Endodermal cell (in vitro differentiated cells): ENCODE results near the gene NR6A1. TPM values are rescaled to one million over a fixed set of nuclear protein-coding genes. Genes with fewer than 3 reads are reported as not detected.

Experiments used
- DNase-seq: peaks from one replicate; pipeline ENCODE4 v3.0.0-alpha.2; 2017
- H3K27ac ChIP-seq: 2 replicates; pipeline ENCODE4 v1.5.1; 2013; ENCODE audit warnings: mild to moderate bottlenecking, low read depth, low read length, moderate library complexity
- H3K27me3 ChIP-seq: 2 replicates; pipeline ENCODE4 v1.6.1; 2013; ENCODE audit warnings: mild to moderate bottlenecking, low read length, moderate library complexity; ENCODE audit not compliant: insufficient read depth, control insufficient read depth, poor library complexity, severe bottlenecking
- H3K36me3 ChIP-seq: 2 replicates; pipeline ENCODE4 v1.7.0; 2013; ENCODE audit warnings: mild to moderate bottlenecking, low read length, moderate library complexity; ENCODE audit not compliant: control insufficient read depth, insufficient read depth
- H3K4me1 ChIP-seq: one replicate; pipeline ENCODE4 v1.7.0; 2013; ENCODE audit warnings: low read length; ENCODE audit not compliant: control insufficient read depth, insufficient read depth
- H3K4me3 ChIP-seq: 2 replicates; pipeline ENCODE4 v1.5.1; 2013; ENCODE audit warnings: mild to moderate bottlenecking, low read length, moderate library complexity
- H3K9ac ChIP-seq: 2 replicates; pipeline ENCODE4 v1.6.1; 2013; ENCODE audit warnings: mild to moderate bottlenecking, low read length, moderate library complexity; ENCODE audit not compliant: poor library complexity, severe bottlenecking; ENCODE audit errors: extremely low read depth
- H3K9me3 ChIP-seq: 2 replicates; pipeline ENCODE4 v1.6.1; 2013; ENCODE audit warnings: mild to moderate bottlenecking, low read length, moderate library complexity; ENCODE audit not compliant: control insufficient read depth
- H3K27ac Mint-ChIP-seq: 2 replicates; pipeline ENCODE4 v1.8.0; 2020; ENCODE audit warnings: mixed read lengths
- H3K27me3 Mint-ChIP-seq: 2 replicates; pipeline ENCODE4 v1.8.0; 2021; ENCODE audit warnings: mild to moderate bottlenecking, mixed read lengths; ENCODE audit not compliant: insufficient read depth
- H3K36me3 Mint-ChIP-seq: 2 replicates; pipeline ENCODE4 v1.8.0; 2020; ENCODE audit warnings: low read depth, mixed read lengths
- H3K4me1 Mint-ChIP-seq: 2 replicates; pipeline ENCODE4 v1.8.0; 2020; ENCODE audit warnings: mixed read lengths
- H3K4me3 Mint-ChIP-seq: 2 replicates; pipeline ENCODE4 v1.8.0; 2020; ENCODE audit warnings: mild to moderate bottlenecking, moderate library complexity, mixed read lengths
- H3K9me3 Mint-ChIP-seq: 2 replicates; pipeline ENCODE4 v1.8.0; 2020; ENCODE audit warnings: mild to moderate bottlenecking, mixed read lengths
- WGBS, 2 experiments: methylation state at CpG; one replicate each; pipeline versions ENCODE4 v1.1.5 to v1.1.7; 2013; ENCODE audit warnings: missing lambda C conversion rate in 2 of 2, mixed read lengths in 1 of 2; ENCODE audit not compliant: insufficient coverage in 1 of 2, insufficient read length in 1 of 2; 5-methylcytosine and 5-hydroxymethylcytosine counted together
- total RNA-seq, 2 donors: library from RNA; stranded (reverse); fragmentation: NEBNext Ultra II Directional in 1 of 2; extraction: Animal tissue kit (Norgen Biotek cat#: 25700) in 1 of 2; gene quantifications; 2 replicates in 1 of 2; 3 replicates in 1 of 2; pipeline ENCODE4 v1.2.1, GENCODE V29; 2021
- TF ChIP-seq, protein P1 (sequence below): fragments of 200-600 bp; sonication (generic); conservative IDR thresholded peaks from 2 replicates; pipeline ENCODE4 v1.5.0; 2021; ENCODE audit warnings: antibody characterized with exemption, mild to moderate bottlenecking

The NR6A1 gene
- total RNA-seq, 2 donors from 2014 or later, result 168 to 206 TPM

DNA sequence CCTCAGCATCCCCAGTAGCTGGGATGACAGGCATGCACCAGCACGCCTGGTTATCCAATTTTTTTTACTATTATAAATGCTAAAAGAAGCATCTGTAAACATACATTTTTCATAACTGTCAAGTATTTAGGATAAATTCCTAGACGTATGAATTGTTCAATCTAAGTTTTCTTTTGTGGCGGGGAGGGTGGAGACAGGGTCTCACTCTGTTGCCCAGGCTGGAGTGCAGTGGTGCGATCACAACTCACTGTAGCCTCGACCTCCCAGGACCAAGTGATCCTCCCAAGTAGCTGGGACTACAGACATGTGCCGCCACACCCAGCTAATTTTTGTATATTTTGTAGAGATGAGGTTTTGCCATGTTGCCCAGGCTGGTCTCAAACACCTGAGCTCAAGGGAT lies 52.2 kb downstream of the NR6A1 start:
- no peak overlapping the region for H3K4me3 ChIP-seq
- peaks cover 50% of the 10 kb centered on the region for H3K36me3 ChIP-seq
- no peak overlapping the region for H3K4me3 Mint-ChIP-seq
- H3K9me3 Mint-ChIP-seq, result no peaks in the 10 kb centered on the region
- no peaks in the 10 kb centered on the region for H3K27me3 Mint-ChIP-seq
- H3K4me1 Mint-ChIP-seq, result peaks cover 28% of the 10 kb centered on the region
- no peak overlapping the region for H3K27ac ChIP-seq
- no peaks in the 10 kb centered on the region for H3K27me3 ChIP-seq
- H3K9me3 ChIP-seq, result no peaks in the 10 kb centered on the region
- TF ChIP-seq, protein P1, sequence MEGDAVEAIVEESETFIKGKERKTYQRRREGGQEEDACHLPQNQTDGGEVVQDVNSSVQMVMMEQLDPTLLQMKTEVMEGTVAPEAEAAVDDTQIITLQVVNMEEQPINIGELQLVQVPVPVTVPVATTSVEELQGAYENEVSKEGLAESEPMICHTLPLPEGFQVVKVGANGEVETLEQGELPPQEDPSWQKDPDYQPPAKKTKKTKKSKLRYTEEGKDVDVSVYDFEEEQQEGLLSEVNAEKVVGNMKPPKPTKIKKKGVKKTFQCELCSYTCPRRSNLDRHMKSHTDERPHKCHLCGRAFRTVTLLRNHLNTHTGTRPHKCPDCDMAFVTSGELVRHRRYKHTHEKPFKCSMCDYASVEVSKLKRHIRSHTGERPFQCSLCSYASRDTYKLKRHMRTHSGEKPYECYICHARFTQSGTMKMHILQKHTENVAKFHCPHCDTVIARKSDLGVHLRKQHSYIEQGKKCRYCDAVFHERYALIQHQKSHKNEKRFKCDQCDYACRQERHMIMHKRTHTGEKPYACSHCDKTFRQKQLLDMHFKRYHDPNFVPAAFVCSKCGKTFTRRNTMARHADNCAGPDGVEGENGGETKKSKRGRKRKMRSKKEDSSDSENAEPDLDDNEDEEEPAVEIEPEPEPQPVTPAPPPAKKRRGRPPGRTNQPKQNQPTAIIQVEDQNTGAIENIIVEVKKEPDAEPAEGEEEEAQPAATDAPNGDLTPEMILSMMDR, result no peak
- 98 to 100% methylated on average over 2 to 6 of the region's 6 CpGs for WGBS, 2 experiments
- no peak overlapping the region for H3K27ac Mint-ChIP-seq
- peaks cover 3% of the 10 kb centered on the region for H3K4me1 ChIP-seq
- no peak for DNase-seq
- no peak overlapping the region for H3K9ac ChIP-seq
- H3K36me3 Mint-ChIP-seq, result peaks cover 34% of the 10 kb centered on the region

DNA sequence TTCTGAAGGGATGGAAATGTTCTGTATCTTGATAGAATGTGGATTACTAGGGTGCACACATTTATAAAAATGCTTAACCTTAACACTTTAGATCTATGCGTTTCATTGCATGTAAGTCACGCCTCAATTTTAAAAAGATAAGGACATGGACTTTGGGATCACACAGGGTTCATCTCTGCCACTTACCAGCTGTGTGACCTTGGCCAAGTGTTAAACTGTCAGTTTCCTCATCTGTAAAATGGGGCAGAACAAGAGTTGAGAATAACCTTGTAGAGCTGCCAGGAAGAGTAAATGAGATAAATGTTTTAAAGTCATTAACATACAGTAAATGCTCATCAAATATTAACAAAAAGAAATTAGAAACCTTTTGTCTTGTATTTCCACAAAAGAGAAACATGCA lies 53.5 kb downstream of the NR6A1 start:
- no peak overlapping the region for H3K9ac ChIP-seq
- WGBS, 2 experiments, result 86 to 92% methylated on average over 2 of the region's 2 CpGs
- no peak overlapping the region for H3K4me3 ChIP-seq
- TF ChIP-seq, protein P1, result no peak
- peaks cover 41% of the 10 kb centered on the region for H3K36me3 ChIP-seq
- peaks cover 3% of the 10 kb centered on the region for H3K4me1 ChIP-seq
- H3K27ac ChIP-seq, result no peak overlapping the region
- H3K27me3 ChIP-seq, result no peaks in the 10 kb centered on the region
- Mint-ChIP-seq H3K9me3 (no peaks in the 10 kb centered on the region), H3K27ac (no peak overlapping the region), H3K4me3 (no peak overlapping the region), H3K27me3 (no peaks in the 10 kb centered on the region), H3K4me1 (peaks cover 28% of the 10 kb centered on the region), H3K36me3 (peaks cover 30% of the 10 kb centered on the region)
- DNase-seq, result no peak
- H3K9me3 ChIP-seq, result no peaks in the 10 kb centered on the region

DNA sequence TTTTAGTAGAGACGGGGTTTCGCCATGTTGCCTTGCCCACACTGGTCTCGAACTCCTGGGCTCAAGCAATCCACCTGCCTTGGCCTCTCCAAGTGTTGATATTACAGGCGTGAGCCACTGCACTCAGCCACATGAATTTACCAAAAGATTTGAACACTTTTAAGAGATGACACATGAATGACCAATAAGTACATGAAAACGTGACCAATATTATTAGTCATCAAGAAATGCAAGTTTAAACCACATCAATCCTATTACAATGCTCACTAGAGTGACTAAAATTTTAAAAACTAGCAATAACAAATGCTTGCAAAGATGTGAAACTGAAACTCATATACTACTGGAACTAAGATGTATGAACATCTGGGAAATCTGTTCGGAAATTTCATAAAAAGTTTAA lies 54.3 kb downstream of the NR6A1 start:
- H3K36me3 ChIP-seq, result peaks cover 35% of the 10 kb centered on the region
- TF ChIP-seq, protein P1, result no peak
- Mint-ChIP-seq H3K36me3 (peaks cover 26% of the 10 kb centered on the region), H3K4me3 (no peak overlapping the region), H3K27ac (no peak overlapping the region), H3K27me3 (no peaks in the 10 kb centered on the region), H3K9me3 (no peaks in the 10 kb centered on the region), H3K4me1 (peaks cover 20% of the 10 kb centered on the region)
- no peak overlapping the region for H3K9ac ChIP-seq
- no peaks in the 10 kb centered on the region for H3K27me3 ChIP-seq
- WGBS, 2 experiments, result 96% methylated on average over 4 to 6 of the region's 6 CpGs
- no peak overlapping the region for H3K27ac ChIP-seq
- no peak for DNase-seq
- peaks cover under 1% of the 10 kb centered on the region for H3K4me1 ChIP-seq
- no peaks in the 10 kb centered on the region for H3K9me3 ChIP-seq
- H3K4me3 ChIP-seq, result no peak overlapping the region
